ENCODE results near the gene KCNK6.

DNA sequence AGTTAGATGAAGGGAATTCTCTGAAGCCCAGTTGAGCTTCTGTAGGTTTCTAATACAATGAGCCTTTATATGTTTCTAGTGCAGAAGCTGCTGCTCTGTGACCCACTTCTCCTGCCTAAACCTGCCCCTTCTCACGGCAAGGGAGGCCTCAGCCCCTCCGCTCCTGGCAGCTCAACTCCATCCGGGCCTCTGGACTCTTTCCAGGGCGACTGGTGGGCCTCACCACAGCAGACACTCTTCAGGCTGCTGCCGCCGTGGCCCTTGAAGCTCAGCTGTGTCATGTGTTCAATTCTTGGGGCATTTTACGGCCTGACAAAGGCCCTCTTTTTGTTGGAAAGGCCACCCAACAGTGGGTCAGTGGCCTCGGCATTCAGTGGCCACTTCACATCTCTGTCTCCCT is 25.6 kb upstream of the KCNK6 start:
- TF ChIP-seq, protein P1, sequence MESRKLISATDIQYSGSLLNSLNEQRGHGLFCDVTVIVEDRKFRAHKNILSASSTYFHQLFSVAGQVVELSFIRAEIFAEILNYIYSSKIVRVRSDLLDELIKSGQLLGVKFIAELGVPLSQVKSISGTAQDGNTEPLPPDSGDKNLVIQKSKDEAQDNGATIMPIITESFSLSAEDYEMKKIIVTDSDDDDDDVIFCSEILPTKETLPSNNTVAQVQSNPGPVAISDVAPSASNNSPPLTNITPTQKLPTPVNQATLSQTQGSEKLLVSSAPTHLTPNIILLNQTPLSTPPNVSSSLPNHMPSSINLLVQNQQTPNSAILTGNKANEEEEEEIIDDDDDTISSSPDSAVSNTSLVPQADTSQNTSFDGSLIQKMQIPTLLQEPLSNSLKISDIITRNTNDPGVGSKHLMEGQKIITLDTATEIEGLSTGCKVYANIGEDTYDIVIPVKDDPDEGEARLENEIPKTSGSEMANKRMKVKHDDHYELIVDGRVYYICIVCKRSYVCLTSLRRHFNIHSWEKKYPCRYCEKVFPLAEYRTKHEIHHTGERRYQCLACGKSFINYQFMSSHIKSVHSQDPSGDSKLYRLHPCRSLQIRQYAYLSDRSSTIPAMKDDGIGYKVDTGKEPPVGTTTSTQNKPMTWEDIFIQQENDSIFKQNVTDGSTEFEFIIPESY (IDR thresholded peaks at IDR 0.05): no peak
- TF ChIP-seq, protein P2, sequence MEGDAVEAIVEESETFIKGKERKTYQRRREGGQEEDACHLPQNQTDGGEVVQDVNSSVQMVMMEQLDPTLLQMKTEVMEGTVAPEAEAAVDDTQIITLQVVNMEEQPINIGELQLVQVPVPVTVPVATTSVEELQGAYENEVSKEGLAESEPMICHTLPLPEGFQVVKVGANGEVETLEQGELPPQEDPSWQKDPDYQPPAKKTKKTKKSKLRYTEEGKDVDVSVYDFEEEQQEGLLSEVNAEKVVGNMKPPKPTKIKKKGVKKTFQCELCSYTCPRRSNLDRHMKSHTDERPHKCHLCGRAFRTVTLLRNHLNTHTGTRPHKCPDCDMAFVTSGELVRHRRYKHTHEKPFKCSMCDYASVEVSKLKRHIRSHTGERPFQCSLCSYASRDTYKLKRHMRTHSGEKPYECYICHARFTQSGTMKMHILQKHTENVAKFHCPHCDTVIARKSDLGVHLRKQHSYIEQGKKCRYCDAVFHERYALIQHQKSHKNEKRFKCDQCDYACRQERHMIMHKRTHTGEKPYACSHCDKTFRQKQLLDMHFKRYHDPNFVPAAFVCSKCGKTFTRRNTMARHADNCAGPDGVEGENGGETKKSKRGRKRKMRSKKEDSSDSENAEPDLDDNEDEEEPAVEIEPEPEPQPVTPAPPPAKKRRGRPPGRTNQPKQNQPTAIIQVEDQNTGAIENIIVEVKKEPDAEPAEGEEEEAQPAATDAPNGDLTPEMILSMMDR (IDR thresholded peaks at IDR 0.05; ENCODE audit: low read depth, low read length, missing input control): no peak
- TF ChIP-seq GABPA (IDR thresholded peaks at IDR 0.05 in 1 of 2, conservative IDR thresholded peaks at IDR 0.05 in 1 of 2): no peak
- TF ChIP-seq, protein P3, sequence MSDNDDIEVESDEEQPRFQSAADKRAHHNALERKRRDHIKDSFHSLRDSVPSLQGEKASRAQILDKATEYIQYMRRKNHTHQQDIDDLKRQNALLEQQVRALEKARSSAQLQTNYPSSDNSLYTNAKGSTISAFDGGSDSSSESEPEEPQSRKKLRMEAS (IDR thresholded peaks at IDR 0.05): no peak
- TF ChIP-seq EGR1 (IDR thresholded peaks at IDR 0.05; ENCODE audit: low read depth in 2 of 2): no peak
- TF ChIP-seq RAD21 (IDR thresholded peaks at IDR 0.05): no peak
- no peak for TF ChIP-seq TAF1 (conservative IDR thresholded peaks at IDR 0.05)
